ENCODE results near the gene BPGM. TPM values are rescaled to one million over a fixed set of nuclear protein-coding genes. Genes with fewer than 3 reads are reported as not detected.

BPGM gene
- total RNA-seq, 1 experiment from 2014 or later = 32.5 TPM

- CTCF ChIA-PET = no interaction called here
- intact Hi-C loops (cut with micrococcal nuclease; ENCODE audit: unreplicated experiment) = no loop called here
Measured at GRCh38 chr7:134667899-134668298, 21.2 kb downstream of the BPGM start.

GRCh38 chr7:134669388-134669787 lies 22.7 kb downstream of the BPGM start:
- DNase-seq = no peak
- Mint-ChIP-seq H3K4me3 (ENCODE audit: low read depth, unreplicated experiment) (no peak overlapping the region), H3K9me3 (ENCODE audit: low read depth, unreplicated experiment) (no peaks in the 10 kb centered on the region), H3K27ac (ENCODE audit: unreplicated experiment) (no peak overlapping the region), H3K4me1 (ENCODE audit: low read depth, unreplicated experiment) (peaks cover 12% of the 10 kb centered on the region), H3K36me3 (ENCODE audit: insufficient read depth, unreplicated experiment) (no peaks in the 10 kb centered on the region), H3K27me3 (ENCODE audit: unreplicated experiment) (no peaks in the 10 kb centered on the region)
- intact Hi-C loops (cut with micrococcal nuclease; ENCODE audit: unreplicated experiment) = no loop called here
- TF ChIP-seq CTCF (IDR thresholded peaks at IDR 0.05; ENCODE audit: unreplicated experiment) = no peak
- CTCF ChIA-PET = interaction anchor here (1.1 kb wide), 1 partner anchor 36 kb away, joined by 3 read pairs; no protein-coding TSS in a partner anchor
- no TSS peak for BruUV-seq (replicated peaks)

More at GRCh38 chr7:134667899-134668298, 21.2 kb downstream of the BPGM start:
- no peak overlapping the region for H3K4me3 Mint-ChIP-seq (ENCODE audit: low read depth, unreplicated experiment)
- no peaks in the 10 kb centered on the region for H3K27me3 Mint-ChIP-seq (ENCODE audit: unreplicated experiment)
- H3K36me3 Mint-ChIP-seq (ENCODE audit: insufficient read depth, unreplicated experiment) = no peaks in the 10 kb centered on the region
- DNase-seq = no peak
- no TSS peak for BruUV-seq (replicated peaks)
- TF ChIP-seq CTCF (IDR thresholded peaks at IDR 0.05; ENCODE audit: unreplicated experiment) = no peak
- no peak overlapping the region for H3K27ac Mint-ChIP-seq (ENCODE audit: unreplicated experiment)
- no peaks in the 10 kb centered on the region for H3K9me3 Mint-ChIP-seq (ENCODE audit: low read depth, unreplicated experiment)
- H3K4me1 Mint-ChIP-seq (ENCODE audit: low read depth, unreplicated experiment) = peaks cover 12% of the 10 kb centered on the region

DNA sequence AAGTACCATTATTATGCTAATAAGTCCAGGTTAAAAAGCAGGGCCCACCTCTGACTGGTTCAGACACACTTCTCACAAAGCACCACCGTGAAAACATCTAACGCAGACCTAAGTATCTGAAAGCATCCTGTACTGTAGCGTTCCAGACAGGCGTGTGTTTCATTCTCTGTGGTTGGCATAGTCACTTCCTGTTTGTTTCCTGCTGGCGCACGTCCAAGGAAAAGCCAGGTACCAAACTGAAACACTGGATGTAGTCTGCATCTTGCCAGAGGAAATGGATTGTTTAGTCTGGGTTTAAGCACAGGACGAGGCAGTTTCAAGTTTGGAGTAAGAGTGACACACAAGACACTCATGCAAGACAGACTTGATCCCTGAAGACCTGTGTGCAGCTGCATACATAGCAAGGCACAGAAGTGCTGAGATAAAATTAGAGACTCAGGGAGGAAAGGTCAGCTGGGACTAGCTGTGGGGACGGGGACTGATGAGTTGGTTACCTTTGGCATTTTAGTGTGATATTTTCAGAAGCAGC lies 23.3 kb downstream of the BPGM start:
- H3K4me3 Mint-ChIP-seq (ENCODE audit: low read depth, unreplicated experiment) = peak overlapping the region; percentile 57
- BruUV-seq (replicated peaks) = no TSS peak
- TF ChIP-seq CTCF (IDR thresholded peaks at IDR 0.05; ENCODE audit: unreplicated experiment) = no peak
- H3K27me3 Mint-ChIP-seq (ENCODE audit: unreplicated experiment) = no peaks in the 10 kb centered on the region
- intact Hi-C loops (cut with micrococcal nuclease; ENCODE audit: unreplicated experiment) = loop anchor here (5.0 kb wide), 1 partner anchor 38 kb away; no protein-coding TSS in a partner anchor
- H3K9me3 Mint-ChIP-seq (ENCODE audit: low read depth, unreplicated experiment) = no peaks in the 10 kb centered on the region
- peaks cover 12% of the 10 kb centered on the region for H3K4me1 Mint-ChIP-seq (ENCODE audit: low read depth, unreplicated experiment)
- CTCF ChIA-PET = interaction anchor here (0.9 to 1.1 kb wide), 2 partner anchors 24 to 37 kb away, joined by 3 read pairs; no protein-coding TSS in a partner anchor
- H3K27ac Mint-ChIP-seq (ENCODE audit: unreplicated experiment) = peak overlapping the region; percentile 85
- DNase-seq = peak; percentile 76
- no peaks in the 10 kb centered on the region for H3K36me3 Mint-ChIP-seq (ENCODE audit: insufficient read depth, unreplicated experiment)

DNA sequence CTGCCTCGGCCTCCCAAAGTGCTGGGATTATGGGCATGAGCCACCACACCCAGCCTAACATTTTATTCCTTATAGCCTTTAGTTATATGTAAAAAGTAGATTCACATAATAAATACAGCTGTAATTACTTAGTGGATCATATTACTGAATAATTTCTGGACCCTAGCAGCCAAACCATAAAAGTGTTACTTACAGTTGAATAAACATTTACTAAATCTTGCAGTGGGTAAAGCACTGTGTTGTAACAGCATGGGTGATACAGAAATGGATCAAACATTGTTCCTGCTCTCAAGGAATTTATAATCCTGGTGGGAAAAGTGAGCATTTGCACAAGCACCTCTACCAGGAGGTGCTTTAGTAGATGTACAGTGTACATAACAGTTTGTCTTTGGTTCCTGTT lies 25.0 kb downstream of the BPGM start:
- DNase-seq = no peak
- H3K9me3 Mint-ChIP-seq (ENCODE audit: low read depth, unreplicated experiment) = no peaks in the 10 kb centered on the region
- no peak for TF ChIP-seq CTCF (IDR thresholded peaks at IDR 0.05; ENCODE audit: unreplicated experiment)
- peaks cover 12% of the 10 kb centered on the region for H3K4me1 Mint-ChIP-seq (ENCODE audit: low read depth, unreplicated experiment)
- H3K36me3 Mint-ChIP-seq (ENCODE audit: insufficient read depth, unreplicated experiment) = no peaks in the 10 kb centered on the region
- CTCF ChIA-PET = interaction anchor here (0.7 kb wide), 2 partner anchors 14 to 19 kb away, joined by 3 read pairs; no protein-coding TSS in a partner anchor
- intact Hi-C loops (cut with micrococcal nuclease; ENCODE audit: unreplicated experiment) = loop anchor here (5.0 kb wide), 1 partner anchor 39 kb away; no protein-coding TSS in a partner anchor
- no TSS peak for BruUV-seq (replicated peaks)
- no peaks in the 10 kb centered on the region for H3K27me3 Mint-ChIP-seq (ENCODE audit: unreplicated experiment)
- H3K27ac Mint-ChIP-seq (ENCODE audit: unreplicated experiment) = no peak overlapping the region
- no peak overlapping the region for H3K4me3 Mint-ChIP-seq (ENCODE audit: low read depth, unreplicated experiment)

Measured in Calu3 (cell line).